ENCODE data around the gene RET.

The RET gene

DNA sequence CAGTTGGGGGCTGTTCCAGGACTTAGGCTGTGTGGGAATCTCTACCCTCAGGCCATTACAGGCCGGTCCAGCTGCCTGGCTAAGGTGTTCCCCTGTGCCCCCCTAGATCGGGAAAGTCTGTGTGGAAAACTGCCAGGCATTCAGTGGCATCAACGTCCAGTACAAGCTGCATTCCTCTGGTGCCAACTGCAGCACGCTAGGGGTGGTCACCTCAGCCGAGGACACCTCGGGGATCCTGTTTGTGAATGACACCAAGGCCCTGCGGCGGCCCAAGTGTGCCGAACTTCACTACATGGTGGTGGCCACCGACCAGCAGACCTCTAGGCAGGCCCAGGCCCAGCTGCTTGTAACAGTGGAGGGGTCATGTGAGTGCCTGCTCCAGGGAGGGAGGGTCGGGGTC lies 34.2 kb downstream of the RET start:
- no peak for DNase-seq

DNA sequence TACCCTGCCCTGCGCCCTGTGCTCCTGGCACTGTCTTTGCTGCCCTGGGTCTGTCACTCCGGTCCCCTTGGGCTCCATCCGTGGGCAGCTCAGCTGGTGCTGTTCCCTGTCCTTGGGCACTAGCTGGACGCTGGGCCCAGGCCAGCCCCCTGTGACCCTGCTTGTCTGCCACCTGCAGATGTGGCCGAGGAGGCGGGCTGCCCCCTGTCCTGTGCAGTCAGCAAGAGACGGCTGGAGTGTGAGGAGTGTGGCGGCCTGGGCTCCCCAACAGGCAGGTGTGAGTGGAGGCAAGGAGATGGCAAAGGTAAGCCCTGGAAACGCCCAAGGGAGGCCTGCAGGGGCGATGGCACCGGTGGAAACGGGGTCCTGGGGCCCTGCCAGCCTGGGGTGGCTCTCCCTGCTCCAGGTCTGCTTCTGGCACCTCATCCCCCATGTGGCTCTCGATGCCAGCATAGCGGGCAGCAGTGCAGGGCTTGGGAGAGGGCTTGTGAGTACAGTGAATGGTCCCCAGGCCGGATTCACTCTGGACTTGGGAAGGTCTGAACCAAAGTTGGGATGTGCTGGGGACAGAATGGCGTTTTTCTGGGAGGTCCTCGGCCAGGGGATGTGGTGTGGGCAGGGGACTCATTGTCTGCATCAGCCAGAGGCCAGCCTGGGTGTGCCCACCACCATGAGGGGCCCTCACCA lies 35.2 kb downstream of the RET start:
- DNase-seq, result no peak

DNA sequence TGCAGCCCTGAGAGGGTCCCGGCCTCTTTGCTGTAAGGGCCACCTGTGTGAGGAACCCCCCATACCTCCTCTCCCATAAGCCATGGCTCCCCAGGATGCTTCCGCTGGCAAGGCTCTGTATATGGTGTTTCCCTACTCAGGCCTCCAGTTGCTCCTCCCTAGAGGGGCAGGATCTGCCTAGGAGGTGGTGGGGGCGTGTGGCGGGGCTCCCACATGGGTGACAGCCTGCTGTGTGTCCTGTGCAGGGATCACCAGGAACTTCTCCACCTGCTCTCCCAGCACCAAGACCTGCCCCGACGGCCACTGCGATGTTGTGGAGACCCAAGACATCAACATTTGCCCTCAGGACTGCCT lies 35.7 kb downstream of the RET start:
- DNase-seq, result no peak

DNA sequence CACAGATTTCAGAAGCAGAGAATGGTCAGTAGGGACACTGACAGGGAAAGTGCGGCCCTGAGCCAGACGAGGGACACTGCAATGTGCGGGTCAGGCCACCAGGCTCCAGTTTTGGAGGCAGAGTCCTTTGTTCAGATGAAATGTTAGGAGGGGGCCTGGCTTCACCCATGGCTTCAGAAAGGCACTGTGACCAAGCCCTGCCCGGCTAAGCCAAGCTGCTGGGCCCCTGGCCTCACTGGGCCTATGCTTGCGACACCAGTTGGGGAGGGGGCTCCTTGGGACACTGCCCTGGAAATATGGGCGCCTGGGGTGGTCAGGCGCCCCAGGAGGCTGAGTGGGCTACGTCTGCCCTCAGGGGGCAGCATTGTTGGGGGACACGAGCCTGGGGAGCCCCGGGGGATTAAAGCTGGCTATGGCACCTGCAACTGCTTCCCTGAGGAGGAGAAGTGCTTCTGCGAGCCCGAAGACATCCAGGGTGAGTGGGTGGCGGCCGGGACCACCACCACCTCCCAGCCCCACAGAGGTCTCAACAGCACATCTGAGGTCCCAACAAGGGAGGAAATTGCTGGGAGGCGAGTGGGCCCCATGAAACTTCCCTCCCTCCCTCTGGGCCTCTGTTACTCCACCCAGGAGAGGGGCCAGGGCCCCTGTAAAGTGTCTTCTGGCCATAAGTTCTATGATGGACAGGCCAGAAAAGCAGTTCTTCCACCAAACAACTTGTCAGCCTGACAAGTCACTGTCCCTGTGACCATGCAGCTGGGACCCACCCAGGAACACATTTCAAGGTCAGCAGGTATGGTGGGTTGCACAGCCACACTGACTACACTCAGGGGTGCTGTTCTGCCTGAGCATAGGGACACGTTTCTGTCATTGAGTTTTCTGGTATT lies 36.6 kb downstream of the RET start:
- DNase-seq, result no peak

DNA sequence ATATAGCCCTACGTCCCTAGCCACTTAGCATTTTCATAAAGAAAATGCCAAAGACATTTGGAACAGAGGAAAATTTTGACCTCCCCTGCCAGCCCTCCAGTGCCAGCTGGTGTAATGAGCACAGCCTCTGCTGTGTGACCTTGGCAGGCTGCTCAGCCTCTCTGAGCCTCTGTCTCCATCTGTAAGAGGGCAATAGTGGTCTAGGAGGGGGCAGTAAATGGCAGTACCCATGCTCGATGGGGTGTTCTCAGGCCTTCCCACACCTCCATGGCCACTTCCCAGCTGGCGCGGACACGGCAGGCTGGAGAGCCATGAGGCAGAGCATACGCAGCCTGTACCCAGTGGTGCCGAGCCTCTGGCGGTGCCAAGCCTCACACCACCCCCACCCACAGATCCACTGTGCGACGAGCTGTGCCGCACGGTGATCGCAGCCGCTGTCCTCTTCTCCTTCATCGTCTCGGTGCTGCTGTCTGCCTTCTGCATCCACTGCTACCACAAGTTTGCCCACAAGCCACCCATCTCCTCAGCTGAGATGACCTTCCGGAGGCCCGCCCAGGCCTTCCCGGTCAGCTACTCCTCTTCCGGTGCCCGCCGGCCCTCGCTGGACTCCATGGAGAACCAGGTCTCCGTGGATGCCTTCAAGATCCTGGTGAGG lies 37.3 kb downstream of the RET start:
- DNase-seq, result no peak

DNA sequence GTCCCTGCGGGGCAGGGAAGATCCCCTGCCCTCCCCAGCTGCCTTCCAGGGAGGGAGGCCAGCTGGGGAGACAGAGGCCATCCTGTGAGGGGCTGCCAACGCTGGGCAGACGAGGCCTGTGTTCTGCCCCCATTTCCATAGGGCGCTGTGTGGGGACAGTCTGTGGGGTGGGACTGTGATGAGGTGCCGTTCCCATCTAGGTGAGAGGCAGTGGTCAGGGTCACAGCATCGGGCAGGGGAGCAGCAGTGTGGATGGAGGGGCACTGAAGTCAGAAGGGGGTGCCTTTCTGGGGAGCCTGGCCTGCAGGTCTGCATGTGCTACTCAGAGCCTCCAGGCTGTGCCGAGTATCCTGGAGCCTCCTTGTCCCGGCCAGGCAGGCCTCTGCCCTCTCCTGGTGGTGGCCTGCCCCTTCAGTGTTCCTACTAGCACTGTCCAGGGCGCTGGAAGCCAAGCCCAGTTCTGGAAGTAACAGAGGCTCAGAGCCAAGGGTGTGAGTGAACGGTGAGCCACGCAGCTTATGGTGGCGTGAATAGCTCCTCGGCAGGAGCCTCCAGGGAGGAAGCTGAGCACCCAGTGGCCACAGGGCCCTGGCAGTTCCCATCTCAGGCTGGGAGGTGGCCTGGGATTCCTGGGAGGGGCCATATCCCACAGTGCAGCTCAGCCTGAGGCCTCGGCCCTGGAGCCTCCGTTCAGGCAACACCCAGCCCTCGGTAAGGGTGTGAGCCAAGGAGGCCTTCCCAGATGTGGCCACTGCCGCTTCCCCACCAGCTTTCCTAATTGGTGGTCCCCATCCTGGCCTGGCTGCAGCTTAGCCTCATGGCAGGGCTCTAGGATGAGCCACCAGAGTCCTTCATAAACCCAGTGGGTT lies 38.1 kb downstream of the RET start:
- no peak for DNase-seq

DNA sequence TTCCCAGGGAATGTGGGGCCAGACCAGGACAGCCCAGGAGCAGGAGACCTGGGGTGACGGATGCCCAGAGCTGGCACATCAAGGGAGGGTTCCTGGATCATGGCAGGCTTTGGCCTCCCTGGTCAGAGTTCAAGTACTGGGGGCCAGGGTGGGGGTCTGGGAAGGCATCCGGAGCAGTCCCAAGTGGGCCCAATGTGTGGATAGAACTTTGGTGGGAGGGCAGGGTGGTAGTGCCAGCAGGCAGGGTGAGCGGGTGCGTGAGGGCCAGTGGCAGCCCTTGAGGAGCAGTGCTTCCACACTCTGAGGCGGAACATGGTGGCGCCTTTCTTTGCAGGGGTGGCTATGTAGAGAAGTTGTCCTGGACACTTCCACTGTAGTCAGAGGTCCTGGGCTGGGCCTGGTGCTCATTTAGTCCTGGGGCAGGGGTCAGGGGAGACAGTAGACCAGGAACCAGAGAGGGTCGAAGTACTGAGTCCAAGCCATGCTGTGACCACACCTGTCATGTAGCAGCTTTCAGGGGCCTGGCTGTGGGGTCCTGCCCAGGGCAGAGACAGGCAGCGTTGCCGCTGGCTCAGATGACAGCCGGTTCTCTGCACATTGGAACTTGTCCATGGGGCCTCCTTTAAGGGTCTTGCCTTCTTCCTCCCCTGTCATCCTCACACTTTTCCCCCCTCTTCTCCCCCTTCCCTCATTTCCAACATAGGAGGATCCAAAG lies 39.2 kb downstream of the RET start:
- DNase-seq, result no peak

DNA sequence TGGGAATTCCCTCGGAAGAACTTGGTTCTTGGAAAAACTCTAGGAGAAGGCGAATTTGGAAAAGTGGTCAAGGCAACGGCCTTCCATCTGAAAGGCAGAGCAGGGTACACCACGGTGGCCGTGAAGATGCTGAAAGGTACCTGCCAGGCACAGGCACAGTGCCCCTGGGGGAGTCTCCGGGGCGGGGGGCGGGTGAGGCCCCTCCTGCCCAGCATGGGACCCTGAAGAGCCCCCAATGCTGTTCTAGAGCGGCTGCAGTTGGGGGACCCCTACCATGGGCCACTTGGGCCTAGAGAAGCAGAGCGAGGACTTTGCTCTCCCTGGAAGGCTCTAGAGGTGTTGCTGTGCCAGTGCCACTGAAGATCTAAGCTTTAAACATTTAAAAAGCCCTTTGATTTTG lies 39.7 kb downstream of the RET start:
- DNase-seq, result no peak

DNA sequence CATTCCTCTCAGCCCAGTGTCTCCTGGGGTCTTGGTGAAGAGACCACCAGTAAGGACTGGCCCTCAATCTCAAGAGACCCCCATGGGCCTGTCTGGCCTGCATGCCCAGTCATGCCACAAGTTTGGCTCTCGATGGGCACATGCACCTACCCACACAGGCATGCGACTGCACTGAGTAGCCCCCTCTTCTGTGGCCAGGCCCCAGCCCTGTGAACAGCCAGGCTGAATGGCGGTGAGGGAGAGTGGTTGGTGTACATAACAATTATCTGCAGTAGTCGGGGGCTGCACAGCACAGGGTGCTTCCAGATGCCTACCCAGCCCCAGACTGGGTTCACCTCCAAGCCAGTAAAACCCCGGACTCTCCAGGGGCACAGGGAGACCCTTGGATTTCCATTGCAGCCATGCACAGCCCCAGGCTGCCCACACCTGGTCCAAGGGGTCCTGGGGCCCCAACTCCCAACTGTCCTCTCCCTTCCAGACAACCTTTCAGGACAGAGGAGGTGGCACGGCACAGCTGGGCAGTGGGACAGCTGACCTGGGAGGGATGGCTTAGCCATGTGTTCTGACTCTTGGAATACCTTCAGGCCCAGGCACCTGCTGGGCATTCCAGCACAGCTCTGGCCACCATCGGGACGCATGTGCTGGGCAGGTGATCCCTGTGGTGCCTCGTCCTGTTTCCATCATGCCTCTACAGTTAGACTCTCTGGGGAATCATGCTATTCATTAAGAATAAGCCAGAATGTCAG lies 40.3 kb downstream of the RET start:
- DNase-seq, result no peak

DNA sequence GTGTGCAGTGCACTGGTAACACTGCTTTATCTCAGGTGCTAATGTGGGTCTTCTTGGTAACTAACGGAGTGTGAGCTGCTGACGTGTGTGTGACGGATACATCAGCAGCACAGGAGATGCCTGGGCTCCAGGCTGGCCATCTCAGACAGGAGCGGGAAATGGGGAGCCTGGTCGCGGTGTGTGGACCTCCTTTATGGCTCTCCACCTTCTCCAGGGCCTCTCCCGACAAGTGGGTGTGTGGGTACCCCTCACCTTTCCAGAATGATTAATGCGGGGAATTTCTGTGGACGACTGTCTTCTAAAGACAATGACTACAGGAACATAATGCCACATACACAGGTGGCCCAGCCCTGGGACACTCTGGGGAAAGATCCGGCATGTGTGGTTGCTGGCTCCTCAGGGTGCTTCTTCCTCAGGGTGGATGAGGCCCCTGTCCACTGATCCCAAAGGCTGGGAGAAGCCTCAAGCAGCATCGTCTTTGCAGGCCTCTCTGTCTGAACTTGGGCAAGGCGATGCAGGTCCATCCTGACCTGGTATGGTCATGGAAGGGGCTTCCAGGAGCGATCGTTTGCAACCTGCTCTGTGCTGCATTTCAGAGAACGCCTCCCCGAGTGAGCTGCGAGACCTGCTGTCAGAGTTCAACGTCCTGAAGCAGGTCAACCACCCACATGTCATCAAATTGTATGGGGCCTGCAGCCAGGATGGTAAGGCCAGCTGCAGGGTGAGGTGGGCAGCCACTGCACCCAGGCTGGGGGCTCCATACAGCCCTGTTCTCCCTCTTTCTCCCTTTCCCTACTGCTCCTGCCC lies 41.1 kb downstream of the RET start:
- DNase-seq, result no peak

DNA sequence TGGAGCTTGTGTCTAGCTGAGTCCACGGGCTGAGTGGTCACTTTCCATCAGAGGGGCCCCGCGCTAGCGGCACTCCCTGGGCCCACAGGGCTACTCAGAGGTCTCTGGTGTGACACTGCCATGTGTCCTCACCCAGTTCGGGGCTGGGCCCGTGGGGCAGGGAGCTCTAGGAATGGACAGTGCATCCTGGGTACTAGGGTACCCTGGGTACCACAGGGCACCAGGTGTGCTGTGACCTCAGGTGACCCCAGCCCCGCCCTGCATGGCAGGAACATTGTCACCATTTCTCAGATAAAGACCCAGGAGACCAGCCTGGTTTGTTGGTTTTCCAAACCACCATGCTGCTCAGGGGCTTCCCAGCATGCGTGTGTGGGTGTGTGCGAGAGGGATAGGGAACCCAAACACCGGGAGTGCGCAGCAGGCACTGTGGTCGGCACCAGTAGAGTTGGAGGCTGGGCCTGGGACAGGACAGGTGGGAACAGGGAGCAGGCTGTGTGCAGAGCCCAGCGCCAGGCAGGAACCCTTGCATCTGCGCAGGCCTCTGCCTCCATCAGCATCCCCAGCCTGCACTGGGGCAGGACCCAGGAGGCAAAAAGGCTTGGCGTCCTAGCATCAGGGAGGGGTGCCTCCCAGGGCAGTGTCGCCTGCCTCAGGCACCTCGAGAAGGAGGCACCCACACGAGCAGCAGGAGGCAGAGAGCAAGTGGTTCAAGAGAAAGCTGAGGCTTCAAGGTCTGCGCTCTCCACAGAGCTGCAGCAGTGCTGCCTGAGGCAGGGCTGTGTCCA lies 42.0 kb downstream of the RET start:
- DNase-seq, result no peak

DNA sequence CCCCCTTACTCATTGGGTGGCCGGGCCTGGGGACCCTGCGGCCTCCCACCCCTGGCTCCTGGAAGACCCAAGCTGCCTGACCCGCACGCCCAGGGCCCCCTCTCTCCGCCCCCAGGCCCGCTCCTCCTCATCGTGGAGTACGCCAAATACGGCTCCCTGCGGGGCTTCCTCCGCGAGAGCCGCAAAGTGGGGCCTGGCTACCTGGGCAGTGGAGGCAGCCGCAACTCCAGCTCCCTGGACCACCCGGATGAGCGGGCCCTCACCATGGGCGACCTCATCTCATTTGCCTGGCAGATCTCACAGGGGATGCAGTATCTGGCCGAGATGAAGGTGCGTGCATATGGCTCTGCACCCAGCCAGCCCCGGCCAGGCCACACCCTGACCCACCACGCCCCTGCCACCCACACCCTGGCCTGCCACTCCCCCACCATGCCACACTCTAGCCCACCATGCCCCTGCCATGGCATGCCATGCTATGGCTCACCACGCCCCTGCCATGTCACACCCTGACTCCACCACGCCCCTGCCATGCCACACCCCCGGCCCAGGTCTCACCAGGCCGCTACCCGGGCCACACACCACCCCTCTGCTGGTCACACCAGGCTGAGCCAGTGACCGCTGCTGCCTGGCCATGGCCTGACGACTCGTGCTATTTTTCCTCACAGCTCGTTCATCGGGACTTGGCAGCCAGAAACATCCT lies 42.7 kb downstream of the RET start:
- DNase-seq, result no peak

DNA sequence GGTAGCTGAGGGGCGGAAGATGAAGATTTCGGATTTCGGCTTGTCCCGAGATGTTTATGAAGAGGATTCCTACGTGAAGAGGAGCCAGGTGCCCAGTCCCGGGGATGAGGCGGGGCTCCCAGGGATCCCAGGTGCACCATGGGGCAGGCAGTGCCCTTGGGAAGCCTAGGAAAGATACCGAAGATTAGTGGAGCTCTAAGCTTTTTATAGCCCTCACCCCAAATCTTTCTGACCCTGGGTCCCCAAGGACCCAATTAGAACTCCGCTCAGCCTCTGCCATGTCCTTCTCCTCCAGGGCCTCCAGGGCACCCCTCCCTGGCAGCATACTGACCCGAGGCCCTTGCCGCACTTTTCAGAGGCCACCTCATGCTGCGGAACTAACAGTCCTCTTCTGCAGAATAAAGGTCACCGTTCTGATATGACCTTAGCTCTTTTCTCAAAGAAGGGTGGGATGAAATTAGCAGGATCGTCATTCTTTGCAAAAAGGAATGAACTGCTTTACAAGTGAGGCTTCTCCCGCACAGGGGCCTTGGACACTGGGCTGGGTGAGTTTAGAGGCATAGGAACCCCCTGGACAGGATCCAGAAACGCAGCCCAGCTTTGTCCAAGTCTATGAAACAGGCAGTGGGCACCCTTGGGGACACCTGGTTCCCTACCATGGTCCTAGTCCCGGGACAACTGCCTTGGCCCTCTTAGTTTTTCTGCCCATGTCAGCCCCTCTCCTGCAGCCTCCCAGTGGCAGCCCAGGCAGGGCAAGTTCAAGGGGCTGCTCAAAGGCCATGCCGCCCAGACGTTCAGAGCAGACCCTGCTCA lies 43.5 kb downstream of the RET start:
- no peak for DNase-seq

DNA sequence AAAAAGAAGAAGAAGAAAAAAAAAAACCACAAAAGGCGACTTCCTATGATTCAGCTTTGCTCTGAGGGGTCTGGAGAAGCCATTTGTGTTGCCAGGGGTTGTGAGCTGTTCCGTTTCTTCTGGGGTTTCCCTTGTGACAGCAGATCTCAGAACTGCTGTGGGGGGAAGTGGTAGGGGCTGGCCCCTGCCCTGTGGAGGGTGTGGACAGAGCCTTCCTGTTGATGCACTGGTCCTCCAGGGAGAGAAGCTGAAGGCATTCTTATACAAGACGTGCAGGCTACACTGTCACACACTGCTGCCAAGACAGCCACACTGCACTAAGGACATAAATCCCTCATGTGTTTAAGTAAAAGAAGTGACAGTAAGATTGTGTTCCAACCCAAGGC lies 44.1 kb downstream of the RET start:
- no peak for DNase-seq

DNA sequence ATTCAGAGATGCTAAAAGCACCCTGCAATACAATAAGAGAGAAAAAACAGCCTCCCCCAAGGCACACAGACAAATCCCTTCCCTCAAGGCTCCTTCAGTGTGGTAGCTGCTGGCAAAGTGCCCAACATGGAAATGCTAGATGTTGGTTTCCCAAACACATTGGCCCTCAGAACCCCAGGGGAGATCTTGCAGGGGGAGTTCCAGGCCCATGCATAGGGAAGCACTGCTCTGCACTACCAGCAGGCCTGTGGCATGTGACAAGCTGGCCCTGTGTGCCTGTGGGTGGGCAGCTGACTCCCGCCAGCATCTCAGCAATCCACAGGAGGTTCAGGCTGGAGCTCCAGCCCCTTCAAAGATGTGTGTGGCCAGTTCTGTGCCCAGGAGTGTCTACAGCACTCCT lies 44.6 kb downstream of the RET start:
- no peak for DNase-seq

DNA sequence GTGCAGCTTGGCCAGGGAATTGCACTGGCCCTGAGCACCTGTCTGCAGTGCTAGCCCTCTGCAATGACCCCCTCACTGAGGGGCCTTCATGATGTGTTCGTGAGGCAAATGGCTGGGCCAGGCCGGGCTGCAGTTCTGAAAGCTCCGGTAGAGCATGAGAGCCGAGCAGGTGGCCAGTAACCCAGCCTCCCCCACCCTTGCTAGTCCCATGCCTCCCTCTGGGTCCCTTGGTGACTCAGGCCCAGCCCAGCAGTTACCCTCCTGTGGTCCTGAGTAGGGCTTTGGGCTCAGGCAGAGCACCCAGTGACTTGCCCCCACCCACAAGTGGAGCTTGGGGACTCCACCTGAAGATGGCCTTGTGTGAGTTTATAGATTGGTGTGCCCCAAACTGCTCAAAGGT lies 45.2 kb downstream of the RET start:
- DNase-seq, result no peak

DNA sequence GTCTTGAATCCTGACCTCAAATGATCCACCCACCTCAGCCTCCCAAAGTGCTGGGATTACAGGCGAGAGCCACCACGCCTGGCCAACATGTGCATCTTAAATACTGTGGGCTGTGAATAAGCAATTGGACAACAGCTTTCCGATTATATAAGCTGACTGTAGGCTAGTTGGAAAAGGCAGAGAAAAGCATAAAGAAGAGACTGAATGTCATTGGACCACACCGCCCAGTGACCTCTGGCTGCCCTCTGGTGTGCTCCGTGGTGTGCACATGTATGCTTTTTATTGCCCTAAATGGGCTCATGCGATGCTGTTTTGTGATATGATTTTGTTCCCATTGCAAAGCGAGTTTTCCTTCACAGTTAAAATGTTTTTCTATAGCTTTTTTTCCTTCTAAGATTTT lies 46.0 kb downstream of the RET start:
- no peak for DNase-seq

DNA sequence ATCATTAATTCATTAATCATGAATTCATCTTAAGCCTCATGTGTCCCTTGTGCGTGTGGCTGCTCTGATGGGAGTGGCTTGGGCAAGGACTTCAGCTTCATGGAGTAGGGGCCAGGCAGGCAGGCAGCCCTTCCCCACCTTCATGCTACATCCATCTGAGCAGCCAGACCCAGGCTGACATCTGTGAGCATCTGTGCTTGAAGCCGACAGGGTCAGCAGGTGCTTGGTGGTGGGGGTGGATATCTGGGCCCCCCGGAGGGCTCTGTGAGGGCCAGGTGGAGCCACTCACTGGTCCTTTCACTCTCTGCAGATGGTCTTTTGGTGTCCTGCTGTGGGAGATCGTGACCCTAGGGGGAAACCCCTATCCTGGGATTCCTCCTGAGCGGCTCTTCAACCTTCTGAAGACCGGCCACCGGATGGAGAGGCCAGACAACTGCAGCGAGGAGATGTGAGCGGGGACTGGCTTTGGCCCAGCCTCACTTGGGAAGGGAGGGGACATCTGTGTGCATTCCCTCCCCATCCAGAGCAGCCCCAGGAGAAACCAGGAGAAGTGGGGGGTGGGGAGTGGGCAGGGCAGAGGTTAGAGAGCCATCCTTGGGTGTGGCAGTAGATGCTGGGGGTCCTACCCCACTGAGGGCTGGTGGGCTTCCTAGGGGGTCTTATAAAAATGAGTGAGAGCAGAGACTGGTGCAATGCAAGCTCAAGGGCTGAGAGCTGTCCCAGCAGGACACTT lies 46.7 kb downstream of the RET start:
- no peak for DNase-seq

Data from midbrain (tissue), 1 donor.